C4-2B (cell line): ENCODE measurements around the gene NHLRC4.
A peak's percentile ranks its signal among the peaks of the same experiment; 100 is the strongest.

Experiments
- H3K27ac ChIP-seq: fragments of 450-650 bp; 2 replicates; pipeline ENCODE4 v1.5.1; 2017
- ZFX ChIP-seq: fragments of 450-650 bp; IDR thresholded peaks from 2 replicates; pipeline ENCODE4 v1.6.1; 2017
- TF ChIP-seq, protein P1 (sequence below): fragments of 450-650 bp; conservative IDR thresholded peaks from 2 replicates; pipeline ENCODE4 v1.5.1; 2017; ENCODE audit warnings: mild to moderate bottlenecking

The NHLRC4 gene

DNA sequence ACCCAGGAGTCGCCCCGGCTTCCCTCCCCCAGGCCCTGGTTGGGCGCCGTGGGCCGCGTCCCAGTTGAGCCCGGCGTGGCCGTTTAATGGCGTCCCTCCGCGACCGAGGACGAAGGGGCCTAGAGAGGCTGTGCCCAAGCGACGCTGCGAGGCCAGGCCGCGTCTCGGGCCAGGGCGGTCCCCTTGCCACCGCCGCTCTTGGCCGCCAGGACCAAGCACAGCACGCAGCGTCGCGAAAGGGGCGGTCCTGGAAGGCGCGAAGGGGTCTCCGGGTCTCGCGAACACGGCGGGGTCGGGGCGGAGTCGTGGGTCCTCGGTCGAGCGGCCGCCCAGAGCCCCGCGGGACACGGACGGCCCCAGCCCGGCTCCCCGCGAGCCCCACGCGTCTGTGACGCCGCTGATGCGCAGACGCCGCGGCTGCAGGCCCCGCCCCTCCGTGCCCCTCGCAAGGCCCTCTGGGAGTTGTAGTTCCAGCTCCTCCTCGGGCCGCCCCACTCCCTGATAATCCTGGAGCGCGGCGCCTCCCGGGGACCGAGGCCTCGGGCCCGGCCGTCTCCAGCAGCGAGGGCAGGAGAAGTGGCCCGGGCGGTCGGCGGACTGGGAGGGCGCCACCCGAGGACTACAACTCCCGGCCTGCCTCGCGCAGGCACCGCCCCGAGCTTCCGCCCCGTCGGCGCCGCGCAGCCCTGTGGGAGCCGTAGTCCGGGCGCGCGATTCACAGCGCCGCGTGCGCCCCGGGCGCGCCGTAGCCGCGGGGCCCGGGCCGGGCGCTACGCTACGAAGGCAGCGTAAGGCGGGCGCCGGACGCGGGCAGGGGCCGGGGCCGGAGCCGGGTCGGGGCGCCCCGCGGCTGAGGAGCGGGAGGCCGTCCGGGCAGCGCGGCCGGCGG is 39.5 kb upstream of the NHLRC4 start, which contains the start of gene CAPN15:
Gene CAPN15, plus strand, starts transcription at position 698 of the 889 bp plus-strand sequence. CDS start 19,127 bp downstream, outside the sequence.
- TF ChIP-seq ZFX, result peak; percentile 94; the same call in 1 of the 2 replicates
- TF ChIP-seq, protein P1, sequence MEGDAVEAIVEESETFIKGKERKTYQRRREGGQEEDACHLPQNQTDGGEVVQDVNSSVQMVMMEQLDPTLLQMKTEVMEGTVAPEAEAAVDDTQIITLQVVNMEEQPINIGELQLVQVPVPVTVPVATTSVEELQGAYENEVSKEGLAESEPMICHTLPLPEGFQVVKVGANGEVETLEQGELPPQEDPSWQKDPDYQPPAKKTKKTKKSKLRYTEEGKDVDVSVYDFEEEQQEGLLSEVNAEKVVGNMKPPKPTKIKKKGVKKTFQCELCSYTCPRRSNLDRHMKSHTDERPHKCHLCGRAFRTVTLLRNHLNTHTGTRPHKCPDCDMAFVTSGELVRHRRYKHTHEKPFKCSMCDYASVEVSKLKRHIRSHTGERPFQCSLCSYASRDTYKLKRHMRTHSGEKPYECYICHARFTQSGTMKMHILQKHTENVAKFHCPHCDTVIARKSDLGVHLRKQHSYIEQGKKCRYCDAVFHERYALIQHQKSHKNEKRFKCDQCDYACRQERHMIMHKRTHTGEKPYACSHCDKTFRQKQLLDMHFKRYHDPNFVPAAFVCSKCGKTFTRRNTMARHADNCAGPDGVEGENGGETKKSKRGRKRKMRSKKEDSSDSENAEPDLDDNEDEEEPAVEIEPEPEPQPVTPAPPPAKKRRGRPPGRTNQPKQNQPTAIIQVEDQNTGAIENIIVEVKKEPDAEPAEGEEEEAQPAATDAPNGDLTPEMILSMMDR, result no peak
- H3K27ac ChIP-seq, result peak within 1 kb of the TSS; percentile 94

DNA sequence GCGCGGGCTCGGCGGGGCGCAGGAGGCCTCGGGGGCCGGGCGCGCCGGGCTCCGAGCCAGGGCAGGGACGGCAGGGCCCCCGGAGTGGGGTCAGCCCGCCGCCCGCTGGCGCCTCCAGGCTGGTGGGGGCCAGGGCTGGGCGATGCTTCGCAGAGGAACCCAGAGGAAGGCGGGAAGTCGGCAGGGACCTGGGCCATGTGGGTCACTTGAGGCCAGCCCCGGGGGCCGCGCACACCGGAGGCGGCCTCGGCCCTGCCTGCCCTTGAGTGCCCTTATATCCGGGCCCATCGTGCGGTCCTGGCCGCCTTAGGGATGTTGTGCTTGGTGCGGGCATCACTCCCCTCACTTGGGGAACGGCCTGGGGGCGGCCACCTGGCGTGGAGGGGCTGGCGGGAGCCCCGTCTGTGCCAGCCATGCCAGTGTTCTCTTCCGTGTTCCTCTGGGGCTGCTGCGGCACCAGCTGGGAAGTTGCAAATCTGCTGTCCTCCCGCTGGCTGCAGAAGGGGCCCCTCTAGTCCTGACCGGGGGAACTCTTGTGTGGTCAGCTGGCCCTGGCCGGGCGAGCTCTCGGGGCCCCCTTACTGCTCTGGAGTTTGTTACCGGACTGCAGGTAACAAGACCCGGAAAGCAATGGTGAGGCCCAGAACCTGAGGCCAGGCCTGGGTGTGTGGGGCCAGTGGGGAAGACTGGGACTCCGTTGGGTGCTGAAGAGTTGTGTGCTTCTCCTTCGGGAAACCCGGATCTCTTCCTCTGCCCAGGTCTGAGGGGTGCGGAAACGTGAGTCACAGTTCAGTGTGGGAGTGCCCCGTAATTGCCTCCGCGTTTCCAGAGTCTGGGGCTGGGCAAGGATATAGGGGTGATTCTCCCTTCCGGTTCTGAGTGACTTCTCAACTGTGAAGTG is 38.4 kb upstream of the NHLRC4 start:
- TF ChIP-seq, protein P1, result no peak
- TF ChIP-seq ZFX, result peak; percentile 86
- H3K27ac ChIP-seq, result peak overlapping the region; percentile 94

DNA sequence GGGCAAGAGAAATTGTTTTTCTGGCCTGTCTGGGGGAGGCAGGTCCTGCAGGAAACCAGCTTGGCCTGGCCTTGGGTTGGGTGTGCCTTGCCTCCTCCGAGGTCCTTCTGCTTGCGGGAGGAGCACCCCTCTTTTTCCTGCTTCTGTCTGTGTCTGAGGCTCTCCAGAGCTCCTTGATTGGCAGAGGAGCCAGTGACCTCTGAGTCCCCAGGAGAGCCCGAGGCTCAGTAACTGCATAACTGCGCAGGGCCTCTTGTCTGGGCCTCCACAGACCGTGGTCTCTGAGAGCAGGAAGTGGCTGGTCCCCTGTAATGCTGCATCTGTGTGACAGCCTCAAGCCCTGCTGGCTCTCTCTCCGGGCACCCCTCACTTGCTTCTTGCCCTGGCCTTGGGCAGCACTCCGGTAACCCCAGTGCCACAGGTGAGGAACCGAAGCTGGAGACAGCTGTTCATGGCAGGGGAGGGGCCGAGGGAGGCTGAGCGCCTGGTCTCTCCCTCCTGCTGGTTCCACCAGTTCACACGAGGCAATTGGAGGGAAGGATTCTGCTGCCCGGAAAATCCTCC is 37.7 kb upstream of the NHLRC4 start:
- TF ChIP-seq ZFX, result no peak
- TF ChIP-seq, protein P1, result no peak

GRCh38 chr16:530111-530817 is 36.5 kb upstream of the NHLRC4 start:
- no peak overlapping the region; the same call in 1 of the 2 replicates for H3K27ac ChIP-seq
- TF ChIP-seq, protein P1, result no peak
- no peak for TF ChIP-seq ZFX

More for the DNA sequence above, 37.7 kb upstream of the NHLRC4 start:
- peak overlapping the region; percentile 94 for H3K27ac ChIP-seq

- H3K27ac ChIP-seq, result no peak overlapping the region
Measured at GRCh38 chr16:531494-532125, 35.2 kb upstream of the NHLRC4 start.

More at GRCh38 chr16:531494-532125, 35.2 kb upstream of the NHLRC4 start:
- TF ChIP-seq, protein P1, result no peak
- TF ChIP-seq ZFX, result no peak
